Measurements from ENCODE around the gene SARS1. TPM values are rescaled to one million over a fixed set of nuclear protein-coding genes. Genes with fewer than 3 reads are reported as not detected.

Gene SARS1
- total RNA-seq, 2 experiments from 2014 or later: 277 to 290 TPM

GRCh38 chr1:109231066-109231465 lies 17.3 kb downstream of the SARS1 start:
- no peak for TF ChIP-seq EZH2phosphoT487 (IDR thresholded peaks at IDR 0.05; ENCODE audit: borderline replicate concordance, low read depth, low read length)
- TF ChIP-seq, protein P1, sequence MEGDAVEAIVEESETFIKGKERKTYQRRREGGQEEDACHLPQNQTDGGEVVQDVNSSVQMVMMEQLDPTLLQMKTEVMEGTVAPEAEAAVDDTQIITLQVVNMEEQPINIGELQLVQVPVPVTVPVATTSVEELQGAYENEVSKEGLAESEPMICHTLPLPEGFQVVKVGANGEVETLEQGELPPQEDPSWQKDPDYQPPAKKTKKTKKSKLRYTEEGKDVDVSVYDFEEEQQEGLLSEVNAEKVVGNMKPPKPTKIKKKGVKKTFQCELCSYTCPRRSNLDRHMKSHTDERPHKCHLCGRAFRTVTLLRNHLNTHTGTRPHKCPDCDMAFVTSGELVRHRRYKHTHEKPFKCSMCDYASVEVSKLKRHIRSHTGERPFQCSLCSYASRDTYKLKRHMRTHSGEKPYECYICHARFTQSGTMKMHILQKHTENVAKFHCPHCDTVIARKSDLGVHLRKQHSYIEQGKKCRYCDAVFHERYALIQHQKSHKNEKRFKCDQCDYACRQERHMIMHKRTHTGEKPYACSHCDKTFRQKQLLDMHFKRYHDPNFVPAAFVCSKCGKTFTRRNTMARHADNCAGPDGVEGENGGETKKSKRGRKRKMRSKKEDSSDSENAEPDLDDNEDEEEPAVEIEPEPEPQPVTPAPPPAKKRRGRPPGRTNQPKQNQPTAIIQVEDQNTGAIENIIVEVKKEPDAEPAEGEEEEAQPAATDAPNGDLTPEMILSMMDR (conservative IDR thresholded peaks at IDR 0.05; ENCODE audit: low read length): no peak
- Histone ChIP-seq H3K27ac (ENCODE audit: low read depth, low read length, poor library complexity, severe bottlenecking) (no peak overlapping the region), H3K9me3 (ENCODE audit: low read length) (no peaks in the 10 kb centered on the region), H3K79me2 (ENCODE audit: insufficient read depth, low read depth, low read length) (0 out of 2 replicates have a peak, but pooled peaks cover 3% of the 10 kb centered on the region), H3K4me3 (ENCODE audit: low read depth, low read length, poor library complexity, severe bottlenecking) (no peak overlapping the region), H3K36me3 (ENCODE audit: insufficient read depth, low read length) (peaks cover 89% of the 10 kb centered on the region), H3K4me2 (ENCODE audit: low read length) (no peak overlapping the region), H2AFZ (ENCODE audit: low read length) (no peak overlapping the region), H3K4me1 (ENCODE audit: insufficient read depth, low read length, poor library complexity, severe bottlenecking) (no peaks in the 10 kb centered on the region), H3K9me2 (ENCODE audit: insufficient read depth, low read length) (no peaks in the 10 kb centered on the region), H4K20me1 (ENCODE audit: insufficient read depth, low read length) (no peaks in the 10 kb centered on the region)
- POLR2A ChIA-PET: interaction anchor here (1.1 to 1.4 kb wide), 2 partner anchors 13 to 14 kb away, joined by 3 read pairs; no protein-coding TSS in a partner anchor
- BruUV-seq (replicated peaks): TSS peak; percentile 46
- intact Hi-C loops (cut with micrococcal nuclease; ENCODE audit: unreplicated experiment): no loop called here
- CTCF ChIA-PET (ENCODE audit: unreplicated experiment): interaction anchor here (0.9 kb wide), 1 partner anchor 9 kb away, joined by 3 read pairs; no protein-coding TSS in a partner anchor
- DNase-seq (ENCODE audit: low spot score): no peak

DNA sequence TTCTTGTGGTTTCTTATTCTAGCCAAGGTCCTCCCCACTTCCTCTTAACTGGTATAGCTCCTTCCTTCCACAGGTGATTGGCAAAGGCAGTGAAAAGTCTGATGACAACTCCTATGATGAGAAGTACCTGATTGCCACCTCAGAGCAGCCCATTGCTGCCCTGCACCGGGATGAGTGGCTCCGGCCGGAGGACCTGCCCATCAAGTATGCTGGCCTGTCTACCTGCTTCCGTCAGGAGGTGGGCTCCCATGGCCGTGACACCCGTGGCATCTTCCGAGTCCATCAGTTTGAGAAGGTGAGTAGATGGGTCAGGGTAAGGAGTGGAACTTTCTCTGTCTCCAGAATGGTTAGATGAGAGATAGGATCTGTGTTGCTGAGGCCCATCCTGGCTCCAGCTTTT lies 21.4 kb downstream of the SARS1 start:
- BruUV-seq (replicated peaks): no TSS peak
- Histone ChIP-seq H4K20me1 (ENCODE audit: insufficient read depth, low read length) (no peaks in the 10 kb centered on the region), H3K9me2 (ENCODE audit: insufficient read depth, low read length) (no peaks in the 10 kb centered on the region), H3K9me3 (ENCODE audit: low read length) (no peaks in the 10 kb centered on the region), H3K4me1 (ENCODE audit: insufficient read depth, low read length, poor library complexity, severe bottlenecking) (no peaks in the 10 kb centered on the region), H3K36me3 (ENCODE audit: insufficient read depth, low read length) (peaks cover 84% of the 10 kb centered on the region), H3K4me2 (ENCODE audit: low read length) (no peak overlapping the region), H2AFZ (ENCODE audit: low read length) (no peak overlapping the region), H3K4me3 (ENCODE audit: low read depth, low read length, poor library complexity, severe bottlenecking) (no peak overlapping the region), H3K79me2 (ENCODE audit: insufficient read depth, low read depth, low read length) (no peaks in the 10 kb centered on the region), H3K27ac (ENCODE audit: low read depth, low read length, poor library complexity, severe bottlenecking) (no peak overlapping the region)
- DNase-seq (ENCODE audit: low spot score): no peak
- CTCF ChIA-PET (ENCODE audit: unreplicated experiment): no interaction called here
- TF ChIP-seq EZH2phosphoT487 (IDR thresholded peaks at IDR 0.05; ENCODE audit: borderline replicate concordance, low read depth, low read length): no peak
- TF ChIP-seq, protein P1 (conservative IDR thresholded peaks at IDR 0.05; ENCODE audit: low read length): no peak
- intact Hi-C loops (cut with micrococcal nuclease; ENCODE audit: unreplicated experiment): no loop called here
- POLR2A ChIA-PET: no interaction called here

DNA sequence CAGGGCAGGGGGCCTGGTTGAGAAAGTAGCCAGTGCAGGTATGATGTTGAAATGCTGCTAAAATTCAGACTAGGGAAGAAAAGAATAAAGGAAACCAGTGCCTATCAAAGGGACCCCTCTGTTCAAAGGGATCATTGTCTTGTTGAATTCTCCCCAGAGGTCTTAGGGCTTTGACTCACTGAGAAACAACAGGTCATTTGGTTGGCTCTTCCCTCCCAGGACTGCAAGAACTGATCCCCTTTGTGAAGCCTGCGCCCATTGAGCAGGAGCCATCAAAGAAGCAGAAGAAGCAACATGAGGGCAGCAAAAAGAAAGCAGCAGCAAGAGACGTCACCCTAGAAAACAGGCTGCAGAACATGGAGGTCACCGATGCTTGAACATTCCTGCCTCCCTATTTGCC lies 23.8 kb downstream of the SARS1 start:
- H3K9me3 ChIP-seq (ENCODE audit: low read length): no peaks in the 10 kb centered on the region
- H3K9me2 ChIP-seq (ENCODE audit: insufficient read depth, low read length): no peaks in the 10 kb centered on the region
- H3K4me3 ChIP-seq (ENCODE audit: low read depth, low read length, poor library complexity, severe bottlenecking): no peak overlapping the region
- BruUV-seq (replicated peaks): TSS peak; percentile 77
- CTCF ChIA-PET (ENCODE audit: unreplicated experiment): no interaction called here
- no peak overlapping the region for H2AFZ ChIP-seq (ENCODE audit: low read length)
- H3K27ac ChIP-seq (ENCODE audit: low read depth, low read length, poor library complexity, severe bottlenecking): no peak overlapping the region
- intact Hi-C loops (cut with micrococcal nuclease; ENCODE audit: unreplicated experiment): no loop called here
- no peak for DNase-seq (ENCODE audit: low spot score)
- no peak overlapping the region for H3K4me2 ChIP-seq (ENCODE audit: low read length)
- no peaks in the 10 kb centered on the region for H3K79me2 ChIP-seq (ENCODE audit: insufficient read depth, low read depth, low read length)
- TF ChIP-seq, protein P1 (conservative IDR thresholded peaks at IDR 0.05; ENCODE audit: low read length): no peak
- TF ChIP-seq EZH2phosphoT487 (IDR thresholded peaks at IDR 0.05; ENCODE audit: borderline replicate concordance, low read depth, low read length): no peak
- POLR2A ChIA-PET: interaction anchor here (1.1 kb wide), 1 partner anchor 14 kb away, joined by 6 read pairs; no protein-coding TSS in a partner anchor
- H4K20me1 ChIP-seq (ENCODE audit: insufficient read depth, low read length): no peaks in the 10 kb centered on the region
- H3K4me1 ChIP-seq (ENCODE audit: insufficient read depth, low read length, poor library complexity, severe bottlenecking): no peaks in the 10 kb centered on the region
- H3K36me3 ChIP-seq (ENCODE audit: insufficient read depth, low read length): peaks cover 64% of the 10 kb centered on the region
